GM12864 (cell line): ENCODE measurements around the gene RPS25.
"Not testable (repeated sequence)": the region's sequence is repeated elsewhere in the genome, so short reads cannot be mapped to it uniquely, and the experiment has no call there.

Experiments
- DNase-seq: peaks from one replicate; pipeline ENCODE4 v3.0.0-alpha.2; 2011; ENCODE audit warnings: low read depth
- H3K4me3 ChIP-seq: 2 replicates; pipeline ENCODE4 v1.5.1; 2011; ENCODE audit warnings: mild to moderate bottlenecking, low read depth, low read length, control low read depth
- CTCF ChIP-seq: IDR thresholded peaks from 2 replicates; pipeline ENCODE4 v1.5.1; 2011; ENCODE audit warnings: low read depth, mild to moderate bottlenecking, moderate library complexity, low read length, control low read depth, inconsistent platforms; ENCODE audit errors: missing control alignments

The RPS25 gene

GRCh38 chr11:119038884-119039283 lies 20.7 kb upstream of the RPS25 start:
- no peak overlapping the region for H3K4me3 ChIP-seq
- TF ChIP-seq CTCF = no peak
- no peak for DNase-seq

GRCh38 chr11:119034813-119035212 lies 16.7 kb upstream of the RPS25 start:
- TF ChIP-seq CTCF = no peak

GRCh38 chr11:119033421-119033820 lies 15.3 kb upstream of the RPS25 start:
- H3K4me3 ChIP-seq, DNase-seq: not testable (repeated sequence)

More at GRCh38 chr11:119034813-119035212, 16.7 kb upstream of the RPS25 start:
- H3K4me3 ChIP-seq = no peak overlapping the region
- no peak for DNase-seq

GRCh38 chr11:119031912-119032280 lies 13.8 kb upstream of the RPS25 start:
- no peak for TF ChIP-seq CTCF
- no peak overlapping the region for H3K4me3 ChIP-seq
- DNase-seq = no peak

GRCh38 chr11:119030329-119031047 lies 12.3 kb upstream of the RPS25 start, which contains the start of gene SLC37A4:
TSS of gene SLC37A4 (minus strand) at chr11:119030877.
- H3K4me3 ChIP-seq = peak within 1 kb of the TSS; percentile 73
- peak; percentile 96 for DNase-seq
- TF ChIP-seq CTCF = no peak

- no peak for TF ChIP-seq CTCF
- no peak for DNase-seq
- H3K4me3 ChIP-seq = peak overlapping the region; percentile 73
Measured at GRCh38 chr11:119030029-119030328, 11.8 kb upstream of the RPS25 start.

GRCh38 chr11:119029340-119030028 lies 11.3 kb upstream of the RPS25 start:
- no peak for DNase-seq
- TF ChIP-seq CTCF = no peak

More at GRCh38 chr11:119029340-119030028, 11.3 kb upstream of the RPS25 start:
- peak overlapping the region; percentile 73 for H3K4me3 ChIP-seq
